ENCODE measurements around the gene SLC34A2. TPM values are rescaled to one million over a fixed set of nuclear protein-coding genes. Genes with fewer than 3 reads are reported as not detected.

SLC34A2 gene
- total and polyA plus RNA-seq, 2 of the 8 experiments (the other 6 are each of a cell fraction or from before 2014, with no cell fraction given): 2.2 to 2.9 TPM

DNA sequence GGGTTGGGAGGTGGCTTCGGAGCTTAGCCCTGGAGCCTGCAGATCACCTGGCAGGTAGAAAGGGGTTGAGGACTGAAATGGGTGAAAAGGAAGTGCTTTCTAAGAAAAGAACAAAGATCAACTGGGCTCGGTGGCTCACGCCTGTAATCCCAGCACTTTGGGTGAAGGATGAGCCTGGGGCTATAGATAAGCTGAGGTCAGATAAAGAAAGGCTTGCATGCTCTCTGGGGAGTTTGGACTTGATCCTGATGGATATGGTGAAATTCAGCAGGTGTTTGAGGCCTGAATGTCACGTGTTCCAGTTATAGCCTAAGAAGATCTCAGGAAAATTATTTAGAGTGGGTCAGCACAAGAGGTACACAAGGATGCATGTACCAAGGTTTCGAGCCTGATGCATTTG, 40.8 kb downstream of the SLC34A2 start (continued):
- no peak for TF ChIP-seq TEAD4 (IDR thresholded peaks at IDR 0.05; ENCODE audit: low read depth, low read length)

Data from H1 (cell line).